GM18517 (cell line): ENCODE measurements around the gene NFIA.

Source experiments
- ATAC-seq: cut with Tn5 transposase; IDR thresholded peaks from one replicate; pipeline ENCODE4 v1.9.1; 2021; ENCODE audit warnings: mild to moderate bottlenecking, moderate library complexity; ENCODE audit not compliant: unreplicated experiment

NFIA gene

GRCh38 chr1:61237659-61238358, 155.4 kb downstream of the NFIA start:
- ATAC-seq: no peak

GRCh38 chr1:61238359-61238665, 156.0 kb downstream of the NFIA start:
- no peak for ATAC-seq

GRCh38 chr1:61240878-61241277, 158.5 kb downstream of the NFIA start:
- no peak for ATAC-seq

GRCh38 chr1:61241411-61241838, 159.1 kb downstream of the NFIA start:
- no peak for ATAC-seq

- no peak for ATAC-seq
These were observed 159.6 kb downstream of the NFIA start for GRCh38 chr1:61241973-61242381.

GRCh38 chr1:61244114-61244513, 161.8 kb downstream of the NFIA start:
- ATAC-seq: no peak

- no peak for ATAC-seq
These were observed 163.5 kb downstream of the NFIA start for GRCh38 chr1:61245696-61246400.

GRCh38 chr1:61247051-61247825, 164.9 kb downstream of the NFIA start:
- no peak for ATAC-seq

GRCh38 chr1:61247881-61248752, 165.8 kb downstream of the NFIA start:
- ATAC-seq: no peak

- ATAC-seq: no peak
These were observed 168.6 kb downstream of the NFIA start for GRCh38 chr1:61250933-61251332.

GRCh38 chr1:61253059-61253735, 170.8 kb downstream of the NFIA start:
- ATAC-seq: no peak

- no peak for ATAC-seq
These were observed 171.7 kb downstream of the NFIA start for GRCh38 chr1:61253912-61254633.

- no peak for ATAC-seq
These were observed 172.4 kb downstream of the NFIA start for GRCh38 chr1:61254634-61255357.

- no peak for ATAC-seq
These were observed 173.0 kb downstream of the NFIA start for GRCh38 chr1:61255358-61255703.

- ATAC-seq: no peak
These were observed 177.2 kb downstream of the NFIA start for GRCh38 chr1:61259379-61260148.

- ATAC-seq: no peak
These were observed 177.8 kb downstream of the NFIA start for GRCh38 chr1:61260171-61260570.

- no peak for ATAC-seq
These were observed 179.2 kb downstream of the NFIA start for GRCh38 chr1:61261595-61261994.
